Measurements from ENCODE around the gene LRRTM4.
A peak's percentile ranks its signal among the peaks of the same experiment; 100 is the strongest.

DNA sequence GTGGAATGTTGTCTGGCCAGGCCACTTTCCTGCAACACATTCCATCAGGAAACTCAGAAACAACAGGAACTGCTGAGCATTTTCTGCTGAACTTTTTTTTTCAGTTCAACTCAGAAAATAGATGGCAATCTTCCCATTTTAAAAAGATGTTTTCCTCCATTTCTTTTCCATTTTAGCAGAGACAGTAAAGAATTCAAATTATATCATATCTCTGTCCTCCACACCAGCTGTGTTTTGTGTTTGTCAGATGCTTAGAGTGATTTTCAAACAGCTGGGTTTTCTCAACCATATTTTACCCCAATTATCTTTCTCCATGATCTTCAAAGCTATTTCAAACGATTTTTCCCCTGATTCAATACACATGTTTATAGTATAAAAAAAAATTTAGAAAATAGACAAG is 713.4 kb downstream of the LRRTM4 start:
- no peak for TF ChIP-seq ZNF8 (CRISPR knock-in tag; IDR thresholded peaks at IDR 0.05)
- TF ChIP-seq ZNF565 (CRISPR knock-in tag; conservative IDR thresholded peaks at IDR 0.05; ENCODE audit: low read depth) = no peak
- TF ChIP-seq TCF4 (CRISPR knock-in tag; IDR thresholded peaks at IDR 0.05; ENCODE audit: borderline replicate concordance) = peak; percentile 96
- TF ChIP-seq, protein P1, sequence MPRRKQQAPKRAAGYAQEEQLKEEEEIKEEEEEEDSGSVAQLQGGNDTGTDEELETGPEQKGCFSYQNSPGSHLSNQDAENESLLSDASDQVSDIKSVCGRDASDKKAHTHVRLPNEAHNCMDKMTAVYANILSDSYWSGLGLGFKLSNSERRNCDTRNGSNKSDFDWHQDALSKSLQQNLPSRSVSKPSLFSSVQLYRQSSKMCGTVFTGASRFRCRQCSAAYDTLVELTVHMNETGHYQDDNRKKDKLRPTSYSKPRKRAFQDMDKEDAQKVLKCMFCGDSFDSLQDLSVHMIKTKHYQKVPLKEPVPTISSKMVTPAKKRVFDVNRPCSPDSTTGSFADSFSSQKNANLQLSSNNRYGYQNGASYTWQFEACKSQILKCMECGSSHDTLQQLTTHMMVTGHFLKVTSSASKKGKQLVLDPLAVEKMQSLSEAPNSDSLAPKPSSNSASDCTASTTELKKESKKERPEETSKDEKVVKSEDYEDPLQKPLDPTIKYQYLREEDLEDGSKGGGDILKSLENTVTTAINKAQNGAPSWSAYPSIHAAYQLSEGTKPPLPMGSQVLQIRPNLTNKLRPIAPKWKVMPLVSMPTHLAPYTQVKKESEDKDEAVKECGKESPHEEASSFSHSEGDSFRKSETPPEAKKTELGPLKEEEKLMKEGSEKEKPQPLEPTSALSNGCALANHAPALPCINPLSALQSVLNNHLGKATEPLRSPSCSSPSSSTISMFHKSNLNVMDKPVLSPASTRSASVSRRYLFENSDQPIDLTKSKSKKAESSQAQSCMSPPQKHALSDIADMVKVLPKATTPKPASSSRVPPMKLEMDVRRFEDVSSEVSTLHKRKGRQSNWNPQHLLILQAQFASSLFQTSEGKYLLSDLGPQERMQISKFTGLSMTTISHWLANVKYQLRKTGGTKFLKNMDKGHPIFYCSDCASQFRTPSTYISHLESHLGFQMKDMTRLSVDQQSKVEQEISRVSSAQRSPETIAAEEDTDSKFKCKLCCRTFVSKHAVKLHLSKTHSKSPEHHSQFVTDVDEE (CRISPR knock-in tag; IDR thresholded peaks at IDR 0.05) = peak; percentile 95
- 0 out of 2 replicates have a peak, but pooled peaks have one; percentile 15 for TF ChIP-seq ZNF70 (CRISPR knock-in tag; IDR thresholded peaks at IDR 0.05)
- no peak for TF ChIP-seq ZFP30 (CRISPR knock-in tag; IDR thresholded peaks at IDR 0.05)
- TF ChIP-seq GLIS3 (CRISPR knock-in tag; IDR thresholded peaks at IDR 0.05) = no peak
